ENCODE results near the gene GRIN1. TPM values are rescaled to one million over a fixed set of nuclear protein-coding genes. Genes with fewer than 3 reads are reported as not detected.

The GRIN1 gene
- total RNA-seq, 1 donor from 2014 or later: not detected

DNA sequence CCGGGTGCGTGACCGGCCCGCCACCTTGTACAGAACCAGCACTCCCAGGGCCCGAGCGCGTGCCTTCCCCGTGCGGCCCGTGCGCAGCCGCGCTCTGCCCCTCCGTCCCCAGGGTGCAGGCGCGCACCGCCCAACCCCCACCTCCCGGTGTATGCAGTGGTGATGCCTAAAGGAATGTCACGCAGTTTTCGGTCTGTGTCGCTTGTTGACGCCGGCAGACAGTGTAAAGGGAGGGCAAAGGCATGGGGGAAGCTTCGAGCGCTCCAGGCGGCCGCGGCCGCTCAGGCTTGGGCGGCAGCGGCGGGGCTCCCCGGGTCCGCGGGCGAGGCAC is 29.6 kb downstream of the GRIN1 start:
- Histone ChIP-seq H3F3A (ENCODE audit: low read depth) (peaks cover 17% of the 10 kb centered on the region), H3K79me2 (ENCODE audit: low read depth) (no peaks in the 10 kb centered on the region), H3K36me3 (no peaks in the 10 kb centered on the region), H4K20me1 (ENCODE audit: low read depth) (peaks cover 57% of the 10 kb centered on the region), H3K4me3 (peak overlapping the region; percentile 52), H3K4me1 (peaks cover 14% of the 10 kb centered on the region), H3K9me3 (ENCODE audit: low read depth) (no peaks in the 10 kb centered on the region), H3K9ac (no peak overlapping the region), H2AFZ (replicated peaks) (peak overlapping the region; percentile 98), H3K4me2 (peak overlapping the region; percentile 93), H3K27me3 (peaks cover 100% of the 10 kb centered on the region), H3K27ac (no peak overlapping the region)
- Mint-ChIP-seq H3K27me3 (ENCODE audit: insufficient read depth, low read depth) (peaks cover 40% of the 10 kb centered on the region), H3K4me3 (peak overlapping the region; percentile 70), H3K27ac (no peak overlapping the region), H3K36me3 (no peaks in the 10 kb centered on the region), H3K9me3 (no peaks in the 10 kb centered on the region), H3K4me1 (peaks cover under 1% of the 10 kb centered on the region)
- TF ChIP-seq EZH2phosphoT487 (IDR thresholded peaks at IDR 0.05) (peak; percentile 91), EZH2 (IDR thresholded peaks at IDR 0.05) (peak; percentile 96), CTCF (IDR thresholded peaks at IDR 0.05) (no peak)
- peak; percentile 35 for DNase-seq (ENCODE audit: low spot score)

DNA sequence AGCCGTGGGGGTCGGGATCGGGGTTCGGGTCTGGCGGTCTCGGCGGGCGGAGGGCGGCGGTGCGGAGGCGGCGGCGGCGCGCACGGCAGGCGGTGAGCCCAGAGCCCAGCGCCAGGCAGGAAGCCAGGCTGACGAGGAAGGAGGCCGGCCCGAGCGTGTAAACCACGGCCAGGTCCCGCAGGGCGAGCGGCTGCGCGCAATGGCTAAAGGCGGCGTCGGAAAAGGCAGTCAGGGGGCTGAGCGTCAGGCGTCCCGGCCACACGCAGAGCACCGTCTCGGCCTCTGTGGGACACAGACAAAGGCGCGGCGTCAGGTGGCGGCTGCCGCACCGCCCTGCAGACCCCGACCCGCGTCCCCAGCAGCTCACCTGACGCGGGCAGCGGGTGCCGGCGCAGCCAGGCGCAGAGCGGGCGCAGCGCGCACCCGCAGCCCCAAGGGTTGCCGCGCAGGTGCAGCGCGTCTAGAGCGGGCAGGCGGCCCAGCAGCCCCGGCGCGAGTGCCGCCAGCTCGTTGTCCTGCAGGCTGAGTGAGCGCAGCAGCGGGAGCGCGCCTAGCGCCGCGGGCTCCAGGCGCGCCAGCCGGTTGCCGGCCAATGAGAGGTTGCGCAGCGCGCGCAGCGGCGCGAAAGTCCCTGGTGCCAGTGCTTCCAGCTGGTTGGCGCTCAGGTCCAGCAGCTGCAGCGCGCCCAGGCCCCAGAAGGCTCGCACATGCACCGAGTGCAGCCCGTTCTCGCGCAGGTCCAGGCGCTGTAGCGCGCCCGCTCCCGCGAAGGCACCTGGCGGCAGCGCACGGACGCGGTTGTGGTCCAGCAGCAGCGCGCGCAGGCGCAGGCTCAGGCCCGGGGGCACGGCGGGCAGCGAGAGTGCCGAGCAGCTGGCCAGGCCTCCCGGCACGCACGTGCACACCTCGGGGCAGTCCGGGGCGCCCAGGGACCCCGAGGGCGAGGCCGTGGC is 30.2 kb downstream of the GRIN1 start:
- no peaks in the 10 kb centered on the region for H3K4me1 Mint-ChIP-seq
- no peaks in the 10 kb centered on the region for H3K36me3 Mint-ChIP-seq
- Histone ChIP-seq H3K4me2 (peak overlapping the region; percentile 93), H3K36me3 (no peaks in the 10 kb centered on the region), H3K9me3 (ENCODE audit: low read depth) (no peaks in the 10 kb centered on the region), H4K20me1 (ENCODE audit: low read depth) (peaks cover 54% of the 10 kb centered on the region), H3K4me1 (peaks cover 14% of the 10 kb centered on the region), H3K27ac (no peak overlapping the region), H3K9ac (no peak overlapping the region), H3K4me3 (peak overlapping the region; percentile 52), H2AFZ (replicated peaks) (peak overlapping the region; percentile 98), H3K27me3 (peaks cover 100% of the 10 kb centered on the region), H3F3A (ENCODE audit: low read depth) (peaks cover 17% of the 10 kb centered on the region), H3K79me2 (ENCODE audit: low read depth) (no peaks in the 10 kb centered on the region)
- peak overlapping the region; percentile 70 for H3K4me3 Mint-ChIP-seq
- peaks cover 36% of the 10 kb centered on the region for H3K27me3 Mint-ChIP-seq (ENCODE audit: insufficient read depth, low read depth)
- peak; percentile 25 for TF ChIP-seq EZH2phosphoT487 (IDR thresholded peaks at IDR 0.05)
- TF ChIP-seq EZH2 (IDR thresholded peaks at IDR 0.05): no peak
- peak; percentile 9 for TF ChIP-seq CTCF (IDR thresholded peaks at IDR 0.05)
- DNase-seq (ENCODE audit: low spot score): peak; percentile 92
- H3K9me3 Mint-ChIP-seq: no peaks in the 10 kb centered on the region
- H3K27ac Mint-ChIP-seq: no peak overlapping the region

- Histone ChIP-seq H2AFZ (replicated peaks) (peak within 1 kb of the TSS; percentile 98), H3F3A (ENCODE audit: low read depth) (peaks cover 17% of the 10 kb centered on the region), H3K9me3 (ENCODE audit: low read depth) (no peaks in the 10 kb centered on the region), H4K20me1 (ENCODE audit: low read depth) (peaks cover 54% of the 10 kb centered on the region), H3K4me3 (peak within 1 kb of the TSS; percentile 52), H3K9ac (no peak within 1 kb of the TSS), H3K4me1 (peaks cover 21% of the 10 kb centered on the region), H3K4me2 (peak within 1 kb of the TSS; percentile 93), H3K79me2 (ENCODE audit: low read depth) (no peaks in the 10 kb centered on the region), H3K27ac (no peak within 1 kb of the TSS), H3K36me3 (no peaks in the 10 kb centered on the region), H3K27me3 (peaks cover 100% of the 10 kb centered on the region)
- no peak for DNase-seq (ENCODE audit: low spot score)
- Mint-ChIP-seq H3K4me1 (no peaks in the 10 kb centered on the region), H3K27me3 (ENCODE audit: insufficient read depth, low read depth) (peaks cover 30% of the 10 kb centered on the region), H3K9me3 (no peaks in the 10 kb centered on the region), H3K36me3 (no peaks in the 10 kb centered on the region), H3K27ac (no peak within 1 kb of the TSS), H3K4me3 (peak within 1 kb of the TSS; percentile 70)
- TF ChIP-seq EZH2phosphoT487 (IDR thresholded peaks at IDR 0.05): peak; percentile 45
- no peak for TF ChIP-seq EZH2 (IDR thresholded peaks at IDR 0.05)
- TF ChIP-seq CTCF (IDR thresholded peaks at IDR 0.05): no peak
Measured at GRCh38 chr9:137169896-137170358, 31.0 kb downstream of the GRIN1 start, which contains the start of gene LRRC26. TSS of gene LRRC26 (minus strand) at chr9:137170051. CDS start at chr9:137169943, 108 bp downstream.
